GM12878 (cell line): Measurements from ENCODE around the gene INPP5D. TPM values are rescaled to one million over a fixed set of nuclear protein-coding genes. Genes with fewer than 3 reads are reported as not detected.
A peak's percentile ranks its signal among the peaks of the same experiment; 100 is the strongest.

Experiments
- ATAC-seq: fragments of 200-7000 bp; cut with Tn5 transposase; 3 replicates; pipeline ENCODE4 v1.9.1; 2020; ENCODE audit warnings: mild to moderate bottlenecking, moderate library complexity
- BruUV-seq: library from RNA; stranded (reverse); fragments of 400-500 nt; replicated peaks from 2 replicates; lab custom pipeline; 2021; lab: Mats Ljungman, UMichigan
- CTCF ChIA-PET: fragments of 300-600 bp; sonication (Branson Sonifier 250); formaldehyde crosslinking; extraction: SDS; loops from one replicate; lab custom pipeline; 2021; ENCODE audit warnings: inconsistent platforms; lab: Yijun Ruan, JAX
- POLR2A ChIA-PET: fragments of 350-600 bp; formaldehyde crosslinking; extraction: SDS; loops from one replicate; lab custom pipeline; 2021; ENCODE audit warnings: inconsistent platforms; lab: Charles Lee
- RAD21 ChIA-PET: fragments of 300-600 bp; sonication (Branson Sonifier 250); formaldehyde crosslinking; loops from one replicate; lab custom pipeline; 2023; ENCODE audit warnings: antibody characterized with exemption; ENCODE audit not compliant: unreplicated experiment; lab: Charles Lee
- SMC1A ChIA-PET: fragments of 300-600 bp; sonication (Branson Sonifier 250); formaldehyde crosslinking; loops from one replicate; lab custom pipeline; 2023; ENCODE audit not compliant: unreplicated experiment, uncharacterized antibody; lab: Charles Lee
- DNase-seq: peaks from one replicate; pipeline ENCODE4 v3.0.0-alpha.2; 2011; ENCODE audit warnings: low read depth, low spot score
- FAIRE-seq: peaks from 3 replicates; lab custom pipeline; 2011; peaks lifted over from hg19 to GRCh38; lab: Jason Lieb, UNC
- H2AFZ ChIP-seq: 2 replicates; pipeline ENCODE4 v1.6.0; 2011; ENCODE audit warnings: low read depth, low read length, control low read depth; ENCODE audit not compliant: control insufficient read depth
- H3K27ac ChIP-seq: 2 replicates; pipeline ENCODE4 v1.5.1; 2011; ENCODE audit warnings: control low read depth; ENCODE audit not compliant: control insufficient read depth, insufficient read depth
- H3K27me3 ChIP-seq, 2 experiments: replicated peaks in 1 of 2; 2 replicates each; pipeline versions ENCODE4 v1.6.0 to v1.6.1; 2011; ENCODE audit warnings: low read length in 1 of 2; ENCODE audit not compliant: control insufficient read depth in 2 of 2, insufficient read depth in 2 of 2
- H3K36me3 ChIP-seq, 2 experiments: 2 replicates each; pipeline ENCODE4 v1.5.1; 2011; ENCODE audit warnings: low read length in 1 of 2; ENCODE audit not compliant: control insufficient read depth in 2 of 2, insufficient read depth in 2 of 2
- H3K4me1 ChIP-seq: 2 replicates; pipeline ENCODE4 v1.6.1; 2011; ENCODE audit warnings: mild to moderate bottlenecking, low read length, moderate library complexity, mixed read lengths; ENCODE audit not compliant: control insufficient read depth, insufficient read depth
- H3K4me2 ChIP-seq: 2 replicates; pipeline ENCODE4 v1.6.0; 2011; ENCODE audit warnings: control low read depth; ENCODE audit not compliant: control insufficient read depth, insufficient read depth
- H3K4me3 ChIP-seq: fragments of 200-600 bp; sonication (generic); 2 replicates; pipeline ENCODE4 v1.5.1; 2016
- H3K79me2 ChIP-seq: 2 replicates; pipeline ENCODE4 v1.6.0; 2011; ENCODE audit warnings: low read length; ENCODE audit not compliant: control insufficient read depth, insufficient read depth
- H3K9ac ChIP-seq: 2 replicates; pipeline ENCODE4 v1.8.0; 2011; ENCODE audit warnings: low read length, control low read depth, mixed read lengths; ENCODE audit not compliant: control insufficient read depth, insufficient read depth
- H3K9me3 ChIP-seq: replicated peaks from 3 replicates; pipeline ENCODE4 v1.5.1; 2011; ENCODE audit warnings: mild to moderate bottlenecking, low read length; ENCODE audit not compliant: control insufficient read depth, insufficient read depth
- H4K20me1 ChIP-seq: 2 replicates; pipeline ENCODE4 v1.6.0; 2011; ENCODE audit not compliant: control insufficient read depth, insufficient read depth
- BMI1 ChIP-seq: fragments of 450-650 bp; IDR thresholded peaks from 2 replicates; pipeline ENCODE4 v1.6.1; 2016; ENCODE audit warnings: mild to moderate bottlenecking, moderate library complexity, borderline replicate concordance
- BRCA1 ChIP-seq: IDR thresholded peaks from 2 replicates; pipeline ENCODE4 v1.6.1; 2011; ENCODE audit warnings: low read depth, low read length, improper control_type of control experiment
- CEBPB ChIP-seq, 2 experiments: fragments of 150-350 bp in 1 of 2; IDR thresholded peaks; 2 replicates each; pipeline ENCODE4 v1.6.1; 2012 to 2014; ENCODE audit warnings: low read depth in 2 of 2, low read length in 2 of 2, borderline replicate concordance in 1 of 2, inconsistent platforms in 1 of 2
- FOXK2 ChIP-seq: fragments of 450-650 bp; IDR thresholded peaks from 2 replicates; pipeline ENCODE4 v1.6.1; 2017; ENCODE audit warnings: mild to moderate bottlenecking, moderate library complexity
- NBN ChIP-seq: fragments of 450-650 bp; IDR thresholded peaks from 2 replicates; pipeline ENCODE4 v1.6.1; 2016
- NKRF ChIP-seq: fragments of 450-650 bp; conservative IDR thresholded peaks from 2 replicates; pipeline ENCODE4 v1.6.1; 2017; ENCODE audit warnings: mild to moderate bottlenecking, moderate library complexity
- NR2F1 ChIP-seq: fragments of 450-650 bp; conservative IDR thresholded peaks from 2 replicates; pipeline ENCODE4 v1.6.1; 2017; ENCODE audit warnings: mild to moderate bottlenecking
- RBBP5 ChIP-seq: fragments of 200-600 bp; sonication (generic); conservative IDR thresholded peaks from 2 replicates; pipeline ENCODE4 v1.6.1; 2016
- SKIL ChIP-seq: fragments of 450-650 bp; IDR thresholded peaks from 2 replicates; pipeline ENCODE4 v1.6.1; 2017; ENCODE audit warnings: mild to moderate bottlenecking, low read depth, inconsistent platforms; ENCODE audit not compliant: poor library complexity, severe bottlenecking
- ZNF274 ChIP-seq: IDR thresholded peaks from one replicate; pipeline ENCODE4 v1.8.0; 2011; ENCODE audit not compliant: insufficient read length, insufficient read depth
- ZNF622 ChIP-seq: fragments of 450-650 bp; IDR thresholded peaks from 2 replicates; pipeline ENCODE4 v1.6.1; 2017; ENCODE audit warnings: mild to moderate bottlenecking, inconsistent platforms
- WGBS: methylation state at CpG from one replicate; pipeline ENCODE4 v1.1.6; 2016; ENCODE audit warnings: low lambda C conversion rate; ENCODE audit not compliant: insufficient replicate concordance, insufficient coverage; ENCODE audit errors: missing lambda C conversion rate; 5-methylcytosine and 5-hydroxymethylcytosine counted together
- in situ Hi-C: fragments of 300-500 bp; cut with MboI; formaldehyde crosslinking; loops from 9 replicates; pipeline ENCODE4 v1.14.3; 2018; ENCODE audit warnings: mixed read lengths
- intact Hi-C: fragments of 100-400 bp; cut with micrococcal nuclease; formaldehyde crosslinking; loops from one replicate; pipeline ENCODE4 v1.14.2; 2022; ENCODE audit not compliant: unreplicated experiment
- polyA plus RNA-seq, 11 experiments: library from polyadenylated mRNA; depleted of rRNA in 4 of 11; unstranded in 6 of 11; stranded (reverse) in 5 of 11; fragments of >200 nt; fragmentation: Nextera tagmentation in 4 of 11; fragmentation: Illumina TruSeq in 1 of 11; extraction: Ambion mirVana in 4 of 11; extraction: Trizol in 1 of 11; gene quantifications; 1 replicate in 1 of 11; 2 replicates in 10 of 11; pipeline versions ENCODE4 v1.2.1 to v1.2.3, GENCODE V29; 2011 to 2016; ENCODE audit warnings: inconsistent platforms in 2 of 11, missing spikeins in 2 of 11, low read depth in 1 of 11
- total RNA-seq, 4 experiments: library from RNA; depleted of rRNA in 3 of 4; stranded (reverse); fragments of >200 nt in 3 of 4; fragmentation: Illumina TruSeq in 1 of 4; extraction: Trizol in 1 of 4; gene quantifications; 2 replicates each; pipeline versions ENCODE4 v1.2.1 to v1.2.3, GENCODE V29; 2013 to 2021
- TF ChIP-seq, protein P1 (sequence below): fragments of 450-650 bp; IDR thresholded peaks from 2 replicates; pipeline ENCODE4 v1.6.1; 2017; ENCODE audit warnings: mild to moderate bottlenecking, moderate library complexity
- TF ChIP-seq, protein P2 (sequence below): IDR thresholded peaks from 2 replicates; pipeline ENCODE4 v1.6.1; 2011; ENCODE audit warnings: borderline replicate concordance, low read depth, mild to moderate bottlenecking, moderate library complexity, mixed read lengths, low read length; ENCODE audit not compliant: insufficient read depth; ENCODE audit errors: extremely low read length

The INPP5D gene
- total and polyA plus RNA-seq, 10 of the 15 experiments (the other 5 are each of a cell fraction or from before 2014, with no cell fraction given) = 11.8 to 139 (median 88.8) TPM

DNA sequence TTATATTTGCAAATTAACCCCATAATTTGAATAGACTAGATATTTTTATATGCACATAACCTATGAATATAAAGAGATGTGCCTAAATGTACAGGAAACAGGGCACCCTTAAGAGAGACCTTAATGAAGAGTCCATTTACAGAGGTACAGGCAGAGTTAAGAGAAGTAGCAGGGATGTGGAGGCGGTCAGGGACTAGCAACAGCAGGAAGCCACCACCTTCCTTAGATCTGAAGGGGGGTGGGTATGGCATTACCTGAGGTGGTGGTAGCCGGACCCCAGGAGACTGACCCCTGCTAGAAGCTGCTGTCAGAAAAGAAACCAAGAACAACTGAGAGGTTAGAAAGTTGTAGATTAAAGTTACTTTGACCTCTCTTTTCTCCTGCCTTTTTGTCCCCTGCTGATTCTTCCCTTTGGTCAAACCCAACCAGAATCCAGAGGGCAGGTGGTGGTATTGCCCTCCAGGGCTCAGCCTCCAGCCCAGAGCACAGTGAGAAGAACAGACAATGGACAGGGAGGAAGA, 166.4 kb downstream of the INPP5D start:
- Histone ChIP-seq H3K4me1 (peaks cover 28% of the 10 kb centered on the region), H3K4me2 (no peak overlapping the region), H4K20me1 (no peaks in the 10 kb centered on the region), H3K9ac (no peak overlapping the region), H3K27ac (no peak overlapping the region), H2AFZ (no peak overlapping the region), H3K4me3 (no peak overlapping the region), H3K9me3 (no peaks in the 10 kb centered on the region; the same call in 2 of the 3 replicates), H3K27me3 (no peaks in the 10 kb centered on the region), H3K79me2 (no peaks in the 10 kb centered on the region), H3K36me3 (no peaks in the 10 kb centered on the region)
- POLR2A ChIA-PET = interaction anchor here (0.6 to 0.7 kb wide), 2 partner anchors 32 to 612 kb away, joined by 3 to 5 read pairs; no protein-coding TSS in a partner anchor
- CTCF ChIA-PET = no interaction called here
- ATAC-seq (no peak), FAIRE-seq (no peak), DNase-seq (no peak)
- SMC1A ChIA-PET = interaction anchor here (1.7 to 4.3 kb wide), 2 partner anchors 8 to 21 kb away, joined by 3 to 34 read pairs; no protein-coding TSS in a partner anchor
- intact Hi-C loops (no loop called here), in situ Hi-C loops (no loop called here)
- BruUV-seq = no TSS peak
- RAD21 ChIA-PET = no interaction called here
- WGBS = 50% methylated on average over 2 of the region's 2 CpGs
- TF ChIP-seq, protein P1, sequence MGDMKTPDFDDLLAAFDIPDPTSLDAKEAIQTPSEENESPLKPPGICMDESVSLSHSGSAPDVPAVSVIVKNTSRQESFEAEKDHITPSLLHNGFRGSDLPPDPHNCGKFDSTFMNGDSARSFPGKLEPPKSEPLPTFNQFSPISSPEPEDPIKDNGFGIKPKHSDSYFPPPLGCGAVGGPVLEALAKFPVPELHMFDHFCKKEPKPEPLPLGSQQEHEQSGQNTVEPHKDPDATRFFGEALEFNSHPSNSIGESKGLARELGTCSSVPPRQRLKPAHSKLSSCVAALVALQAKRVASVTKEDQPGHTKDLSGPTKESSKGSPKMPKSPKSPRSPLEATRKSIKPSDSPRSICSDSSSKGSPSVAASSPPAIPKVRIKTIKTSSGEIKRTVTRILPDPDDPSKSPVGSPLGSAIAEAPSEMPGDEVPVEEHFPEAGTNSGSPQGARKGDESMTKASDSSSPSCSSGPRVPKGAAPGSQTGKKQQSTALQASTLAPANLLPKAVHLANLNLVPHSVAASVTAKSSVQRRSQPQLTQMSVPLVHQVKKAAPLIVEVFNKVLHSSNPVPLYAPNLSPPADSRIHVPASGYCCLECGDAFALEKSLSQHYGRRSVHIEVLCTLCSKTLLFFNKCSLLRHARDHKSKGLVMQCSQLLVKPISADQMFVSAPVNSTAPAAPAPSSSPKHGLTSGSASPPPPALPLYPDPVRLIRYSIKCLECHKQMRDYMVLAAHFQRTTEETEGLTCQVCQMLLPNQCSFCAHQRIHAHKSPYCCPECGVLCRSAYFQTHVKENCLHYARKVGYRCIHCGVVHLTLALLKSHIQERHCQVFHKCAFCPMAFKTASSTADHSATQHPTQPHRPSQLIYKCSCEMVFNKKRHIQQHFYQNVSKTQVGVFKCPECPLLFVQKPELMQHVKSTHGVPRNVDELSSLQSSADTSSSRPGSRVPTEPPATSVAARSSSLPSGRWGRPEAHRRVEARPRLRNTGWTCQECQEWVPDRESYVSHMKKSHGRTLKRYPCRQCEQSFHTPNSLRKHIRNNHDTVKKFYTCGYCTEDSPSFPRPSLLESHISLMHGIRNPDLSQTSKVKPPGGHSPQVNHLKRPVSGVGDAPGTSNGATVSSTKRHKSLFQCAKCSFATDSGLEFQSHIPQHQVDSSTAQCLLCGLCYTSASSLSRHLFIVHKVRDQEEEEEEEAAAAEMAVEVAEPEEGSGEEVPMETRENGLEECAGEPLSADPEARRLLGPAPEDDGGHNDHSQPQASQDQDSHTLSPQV = no peak
- TF ChIP-seq SKIL (no peak), RBBP5 (no peak), NKRF (no peak), NR2F1 (no peak), FOXK2 (peak; percentile 77), ZNF622 (no peak), ZNF274 (no peak), NBN (no peak), BMI1 (no peak), CEBPB (IDR thresholded peaks at IDR 0.05; ENCODE audit: borderline replicate concordance in 1 of 2, low read depth in 2 of 2, low read length in 2 of 2) (no peak), BRCA1 (no peak)
- TF ChIP-seq, protein P2, sequence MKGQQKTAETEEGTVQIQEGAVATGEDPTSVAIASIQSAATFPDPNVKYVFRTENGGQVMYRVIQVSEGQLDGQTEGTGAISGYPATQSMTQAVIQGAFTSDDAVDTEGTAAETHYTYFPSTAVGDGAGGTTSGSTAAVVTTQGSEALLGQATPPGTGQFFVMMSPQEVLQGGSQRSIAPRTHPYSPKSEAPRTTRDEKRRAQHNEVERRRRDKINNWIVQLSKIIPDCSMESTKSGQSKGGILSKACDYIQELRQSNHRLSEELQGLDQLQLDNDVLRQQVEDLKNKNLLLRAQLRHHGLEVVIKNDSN = no peak
